T1000 (cell line): ENCODE data around the gene IRX4.
"Not testable (repeated sequence)": the region's sequence is repeated elsewhere in the genome, so short reads cannot be mapped to it uniquely, and the experiment has no call there.

Experiments
- DNase-seq: peaks from one replicate; lab custom pipeline; 2025; ENCODE audit warnings: mixed read lengths; lab: John Stamatoyannopoulos, UW

Gene IRX4

DNA sequence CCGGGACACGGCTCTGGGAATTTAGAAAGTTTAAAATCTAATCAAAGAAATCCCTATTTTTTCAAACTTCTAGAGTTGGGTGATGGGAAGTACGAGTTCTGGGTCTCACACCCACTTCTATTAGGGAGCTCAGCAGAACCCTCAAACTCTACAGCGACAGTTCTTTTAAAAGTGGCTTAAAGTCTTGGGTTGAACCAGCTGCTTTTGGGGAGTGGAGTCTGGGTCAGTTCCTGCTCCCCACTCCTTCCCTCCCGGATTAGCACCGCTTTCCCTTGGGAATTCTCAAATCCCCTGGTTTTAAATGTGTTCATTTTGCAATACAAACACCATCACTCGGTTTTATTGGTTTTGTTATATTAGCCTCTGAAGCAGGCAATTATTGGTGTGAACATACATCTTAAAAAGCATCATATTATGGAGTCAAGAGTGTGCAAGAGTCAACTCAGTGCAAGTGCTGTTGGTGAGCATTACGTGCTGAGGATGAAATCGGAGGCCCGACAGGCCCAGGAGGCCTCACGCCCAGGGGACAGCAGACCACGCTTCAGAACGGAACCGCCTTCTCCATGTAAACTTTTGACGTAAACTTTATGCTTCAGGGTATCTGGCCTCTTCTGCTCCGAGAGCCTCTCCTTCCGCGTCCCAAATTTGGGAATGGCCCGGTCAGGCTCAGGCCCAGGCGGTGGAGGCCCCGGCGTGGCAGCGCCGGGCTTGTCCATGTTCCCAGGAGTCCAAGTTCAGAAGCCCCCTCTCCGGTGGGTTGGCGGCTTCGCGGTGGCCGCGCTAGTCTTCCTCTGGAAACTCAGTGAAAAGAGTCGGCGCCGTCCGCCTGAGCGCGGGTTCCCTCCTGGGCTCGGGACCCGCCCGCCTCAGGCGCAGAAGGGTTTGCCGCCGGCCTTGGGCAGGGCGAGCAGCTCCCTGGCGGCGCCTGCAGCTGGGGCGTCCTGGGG, 5.3 kb downstream of the IRX4 start:
- no peak for DNase-seq

DNA sequence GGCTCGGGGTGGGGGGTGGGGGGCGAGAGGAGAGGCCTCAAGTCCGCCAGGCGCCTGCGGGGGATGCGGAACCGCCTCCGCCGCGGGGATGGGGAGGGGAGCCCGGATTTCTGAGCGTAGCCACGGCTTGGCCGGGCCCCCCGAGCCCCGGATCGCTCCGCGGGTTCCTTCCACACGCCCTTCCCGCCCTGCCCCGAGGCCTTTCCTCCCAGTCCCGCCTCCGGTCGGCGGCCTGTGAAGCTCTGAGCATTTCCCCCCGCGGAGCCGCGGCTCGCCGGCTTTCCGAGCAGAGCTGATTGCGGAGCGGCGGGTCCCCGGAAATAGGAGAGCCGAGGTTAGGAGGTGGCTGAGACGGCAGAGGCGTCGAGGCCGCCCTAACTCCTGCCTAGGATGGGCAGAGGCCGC, 6.1 kb downstream of the IRX4 start:
- no peak for DNase-seq

- DNase-seq = no peak
These were observed 6.7 kb downstream of the IRX4 start for GRCh38 chr5:1875843-1876659.

- DNase-seq = no peak
These were observed 7.4 kb downstream of the IRX4 start for GRCh38 chr5:1875281-1875842.

- no peak for DNase-seq
These were observed 7.9 kb downstream of the IRX4 start for GRCh38 chr5:1874771-1875220.

GRCh38 chr5:1874348-1874747, 8.4 kb downstream of the IRX4 start:
- DNase-seq = no peak

- DNase-seq = no peak
These were observed 9.3 kb downstream of the IRX4 start for GRCh38 chr5:1873243-1873959.

- no peak for DNase-seq
These were observed 11.3 kb downstream of the IRX4 start for GRCh38 chr5:1871441-1871840.

DNA sequence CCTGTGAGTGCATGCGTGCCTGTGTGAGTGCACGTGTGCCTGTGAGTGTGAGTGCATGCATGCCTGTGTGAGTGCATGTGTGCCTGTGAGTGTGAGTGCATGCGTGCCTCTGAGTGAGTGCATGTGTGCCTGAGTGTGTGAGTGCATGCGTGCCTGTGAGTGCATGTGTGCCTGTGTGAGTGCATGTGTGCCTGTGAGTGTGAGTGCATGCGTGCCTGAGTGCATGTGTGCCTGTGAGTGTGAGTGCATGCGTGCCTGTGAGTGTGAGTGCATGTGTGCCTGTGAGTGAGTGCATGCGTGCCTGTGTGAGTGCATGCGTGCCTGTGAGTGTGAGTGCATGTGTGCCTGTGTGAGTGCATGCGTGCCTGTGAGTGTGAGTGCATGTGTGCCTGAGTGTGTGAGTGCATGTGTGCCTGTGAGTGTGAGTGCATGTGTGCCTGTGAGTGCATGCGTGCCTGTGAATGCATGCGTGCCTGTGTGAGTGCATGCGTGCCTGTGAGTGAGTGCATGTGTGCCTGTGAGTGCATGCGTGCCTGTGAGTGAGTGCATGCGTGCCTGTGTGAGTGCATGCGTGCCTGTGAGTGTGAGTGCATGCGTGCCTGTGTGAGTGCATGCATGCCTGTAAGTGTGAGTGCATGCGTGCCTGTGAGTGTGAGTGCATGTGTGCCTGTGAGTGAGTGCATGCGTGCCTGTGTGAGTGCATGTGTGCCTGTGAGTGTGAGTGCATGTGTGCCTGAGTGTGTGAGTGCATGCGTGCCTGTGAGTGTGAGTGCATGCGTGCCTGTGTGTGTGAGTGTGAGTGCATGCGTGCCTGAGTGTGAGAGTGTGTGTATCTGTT, 12.1 kb downstream of the IRX4 start:
- not testable (repeated sequence) for DNase-seq

DNA sequence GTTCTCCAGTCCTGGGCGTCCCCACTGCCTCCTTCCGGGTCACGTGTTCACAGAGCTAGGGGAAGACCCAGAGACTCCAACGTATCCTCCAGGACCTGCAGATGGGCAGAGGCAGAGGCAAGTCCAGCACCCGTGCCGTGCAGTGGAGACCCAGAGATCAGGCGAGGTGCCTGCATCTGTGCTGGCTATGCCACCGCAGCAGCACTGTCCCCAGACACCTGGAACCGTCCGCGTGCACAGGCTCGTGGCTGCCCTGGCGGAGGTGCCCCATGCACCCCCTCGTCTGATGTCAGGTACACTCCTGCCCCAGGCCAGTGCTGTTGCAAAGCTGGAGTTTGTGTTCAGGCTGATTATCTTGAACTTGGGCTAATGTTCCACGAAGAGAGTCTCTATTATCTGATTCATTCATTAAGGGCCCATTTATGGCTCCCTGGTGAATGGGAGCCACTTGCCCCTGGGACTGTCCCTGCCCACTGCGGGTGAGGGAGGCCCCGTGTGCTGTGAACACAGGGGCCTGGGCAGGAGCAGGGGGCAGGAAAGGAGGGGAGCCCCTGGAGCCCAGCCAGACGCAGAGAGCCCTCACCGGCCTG, 13.7 kb downstream of the IRX4 start:
- no peak for DNase-seq

DNA sequence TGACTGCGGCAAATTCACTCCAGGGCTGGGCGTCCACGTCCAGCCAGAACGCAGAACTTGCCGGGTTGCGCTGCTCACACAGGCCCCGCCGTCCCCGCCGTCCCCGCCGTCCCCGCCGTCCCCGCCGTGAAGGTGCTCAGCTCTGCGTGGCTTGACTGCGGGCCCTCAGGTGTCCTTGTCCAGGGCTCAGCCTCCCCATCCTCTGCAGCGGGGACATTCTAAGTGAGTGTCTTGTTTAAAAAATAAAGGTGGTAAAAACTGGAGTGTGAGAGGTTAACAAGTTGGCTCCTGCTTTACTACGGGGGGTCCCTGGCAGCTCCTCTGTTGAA, 14.9 kb downstream of the IRX4 start:
- DNase-seq = no peak

DNA sequence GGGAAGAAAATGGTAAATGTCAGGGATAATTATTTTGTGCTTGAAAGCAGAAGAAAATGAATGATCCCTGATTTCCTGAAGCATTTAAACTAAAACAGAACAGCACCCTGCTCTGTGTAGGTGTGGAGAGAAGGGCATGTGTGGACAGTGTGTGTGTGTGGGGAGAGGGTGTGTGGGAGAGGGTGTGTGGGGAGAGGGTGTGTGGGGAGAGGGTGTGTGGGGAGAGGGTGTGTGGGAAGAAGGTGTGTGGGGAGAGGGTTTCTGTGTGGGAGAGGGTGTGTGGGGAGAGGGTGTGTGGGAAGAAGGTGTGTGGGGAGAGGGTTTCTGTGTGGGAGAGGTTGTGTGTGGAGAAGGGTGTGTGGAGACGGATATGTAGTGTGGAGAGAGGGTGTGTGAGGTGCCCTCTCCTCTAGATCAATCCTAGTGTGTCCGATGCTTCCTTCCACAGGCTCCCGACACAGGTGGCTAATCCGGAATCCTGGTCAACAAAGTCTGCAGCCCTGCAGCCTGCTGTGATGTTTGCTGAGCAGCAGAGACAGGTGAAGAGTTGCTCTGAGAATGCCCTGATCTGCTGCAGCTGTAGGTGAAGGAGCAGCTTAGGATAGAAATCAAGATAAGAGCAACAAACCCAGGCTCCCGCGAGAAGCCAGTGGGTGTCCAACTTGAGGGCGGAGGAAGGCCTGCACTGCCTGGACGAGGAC, 15.5 kb downstream of the IRX4 start:
- DNase-seq = no peak

GRCh38 chr5:1865948-1866347, 16.8 kb downstream of the IRX4 start:
- DNase-seq = no peak

DNA sequence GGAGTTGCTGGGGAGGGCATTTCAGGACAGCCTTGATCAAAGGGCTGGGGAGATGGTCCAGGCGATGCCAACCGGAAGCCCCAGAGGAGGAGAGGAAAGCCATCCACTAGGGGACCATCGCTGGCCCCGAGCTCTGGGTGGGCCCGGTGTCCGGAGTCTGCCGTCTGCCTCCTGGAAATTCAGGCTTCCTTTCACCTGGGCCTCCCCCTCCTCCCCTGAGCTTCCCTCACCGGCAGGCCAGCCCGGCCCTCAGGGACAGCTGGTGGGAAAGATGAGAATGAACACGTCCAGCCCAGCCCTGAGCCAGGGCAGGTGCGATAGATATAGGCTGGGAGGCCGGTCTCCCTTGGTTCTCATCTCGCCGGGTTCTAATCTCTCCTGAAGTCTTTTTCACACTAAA, 17.2 kb downstream of the IRX4 start:
- DNase-seq = no peak

DNA sequence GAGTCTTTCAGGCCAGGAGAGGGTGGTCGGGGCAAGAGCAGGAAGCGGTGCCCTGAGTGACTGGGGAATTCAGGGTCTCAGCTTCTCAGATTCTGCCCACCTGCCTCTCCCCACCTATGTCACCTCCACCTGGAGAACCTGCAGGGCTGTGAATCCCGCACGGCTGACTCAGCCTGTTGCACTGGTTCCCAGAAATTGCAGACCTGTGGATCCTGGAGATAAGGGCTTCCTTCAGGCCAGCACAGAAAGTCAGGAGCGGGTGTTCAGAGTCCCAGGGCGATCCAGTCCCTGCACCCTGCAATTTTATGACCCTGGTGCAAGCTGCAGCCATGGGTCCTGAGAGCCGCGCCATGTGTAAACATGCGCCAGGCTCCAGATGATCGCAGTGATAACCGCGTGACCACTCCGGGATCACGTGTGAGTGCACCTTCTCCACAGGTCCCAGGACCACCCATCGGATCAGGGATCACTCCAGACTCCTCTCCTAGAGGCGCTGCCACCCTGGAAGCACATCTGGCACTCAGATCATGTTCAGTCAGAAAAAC, 17.8 kb downstream of the IRX4 start:
- DNase-seq = no peak

- no peak for DNase-seq
These were observed 21.8 kb downstream of the IRX4 start for GRCh38 chr5:1860949-1861348.

DNA sequence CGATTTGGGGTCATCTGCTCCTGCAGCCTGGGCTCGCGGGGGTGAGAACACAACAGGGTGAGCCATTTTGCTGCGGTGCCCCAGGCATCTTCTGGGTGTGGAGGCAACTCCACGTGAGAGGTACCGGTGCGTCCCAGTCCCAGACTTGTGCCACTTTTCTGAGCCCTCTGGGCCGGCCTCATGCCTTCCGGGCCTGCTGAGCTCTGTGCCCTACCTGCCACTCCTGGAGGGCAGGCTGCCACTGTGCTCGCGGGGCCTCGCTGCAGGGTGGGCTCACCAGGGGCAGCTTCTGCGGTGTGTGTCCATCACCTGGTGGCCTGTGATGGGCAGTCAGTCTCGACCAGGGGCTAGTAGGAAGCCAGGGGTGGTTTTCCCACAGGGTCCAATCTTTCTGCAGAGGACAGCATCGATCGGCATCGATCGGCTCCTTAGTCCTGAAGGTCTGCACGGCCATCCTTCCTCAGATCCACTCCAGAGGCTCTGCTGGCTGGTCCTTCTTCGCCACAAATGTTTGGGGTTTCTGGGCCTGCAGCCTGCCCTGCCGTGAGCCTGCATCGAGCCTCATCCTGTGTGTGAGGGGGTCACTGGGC, 22.6 kb downstream of the IRX4 start:
- no peak for DNase-seq

- no peak for DNase-seq
These were observed 23.6 kb downstream of the IRX4 start for GRCh38 chr5:1859099-1859498.

DNA sequence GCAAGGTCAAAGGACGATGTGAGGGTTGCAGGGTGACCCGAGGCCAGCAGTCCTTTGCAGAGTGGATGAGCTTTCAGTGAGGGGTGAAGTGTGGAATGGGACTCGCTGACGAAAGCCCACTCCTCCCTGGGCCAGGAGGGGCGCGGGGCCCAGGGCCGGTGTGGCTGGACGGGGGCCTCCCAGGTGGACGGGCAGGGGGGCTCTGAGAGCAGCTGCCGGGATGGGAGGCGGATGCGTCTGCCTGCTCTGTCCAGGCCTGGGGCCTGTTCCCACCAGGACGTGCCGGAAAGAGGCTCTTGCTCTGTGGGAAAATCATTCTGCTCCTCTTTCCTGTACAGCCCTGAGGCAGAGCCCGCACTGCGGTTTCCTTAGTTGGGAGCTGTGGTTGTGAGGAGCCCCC, 24.3 kb downstream of the IRX4 start:
- no peak for DNase-seq

DNA sequence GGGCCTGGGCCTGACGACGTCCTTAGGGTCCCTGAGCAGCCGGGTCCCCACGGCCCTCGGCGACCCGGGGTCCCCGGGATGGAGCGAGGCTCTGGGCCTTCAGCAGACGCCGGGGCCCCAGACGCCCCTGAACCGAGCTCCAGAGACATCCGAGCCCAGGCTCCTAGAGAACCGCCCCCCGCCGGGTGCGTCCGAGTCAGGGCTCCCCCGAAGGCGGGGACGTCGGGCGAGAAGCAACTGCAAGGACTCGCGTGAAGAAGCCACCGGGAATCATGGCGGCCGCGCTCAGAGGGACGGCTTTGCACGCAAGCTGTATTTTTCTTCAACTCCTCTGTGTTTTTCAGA, 25.5 kb downstream of the IRX4 start:
- DNase-seq = no peak
